Measurements from ENCODE around the gene MYH14. TPM values are rescaled to one million over a fixed set of nuclear protein-coding genes. Genes with fewer than 3 reads are reported as not detected.

MYH14 gene
- total RNA-seq, 6 donors from 2014 or later: 145 to 351 (median 208) TPM

- TF ChIP-seq, protein P1, sequence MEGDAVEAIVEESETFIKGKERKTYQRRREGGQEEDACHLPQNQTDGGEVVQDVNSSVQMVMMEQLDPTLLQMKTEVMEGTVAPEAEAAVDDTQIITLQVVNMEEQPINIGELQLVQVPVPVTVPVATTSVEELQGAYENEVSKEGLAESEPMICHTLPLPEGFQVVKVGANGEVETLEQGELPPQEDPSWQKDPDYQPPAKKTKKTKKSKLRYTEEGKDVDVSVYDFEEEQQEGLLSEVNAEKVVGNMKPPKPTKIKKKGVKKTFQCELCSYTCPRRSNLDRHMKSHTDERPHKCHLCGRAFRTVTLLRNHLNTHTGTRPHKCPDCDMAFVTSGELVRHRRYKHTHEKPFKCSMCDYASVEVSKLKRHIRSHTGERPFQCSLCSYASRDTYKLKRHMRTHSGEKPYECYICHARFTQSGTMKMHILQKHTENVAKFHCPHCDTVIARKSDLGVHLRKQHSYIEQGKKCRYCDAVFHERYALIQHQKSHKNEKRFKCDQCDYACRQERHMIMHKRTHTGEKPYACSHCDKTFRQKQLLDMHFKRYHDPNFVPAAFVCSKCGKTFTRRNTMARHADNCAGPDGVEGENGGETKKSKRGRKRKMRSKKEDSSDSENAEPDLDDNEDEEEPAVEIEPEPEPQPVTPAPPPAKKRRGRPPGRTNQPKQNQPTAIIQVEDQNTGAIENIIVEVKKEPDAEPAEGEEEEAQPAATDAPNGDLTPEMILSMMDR (IDR thresholded peaks at IDR 0.05): no peak
- TF ChIP-seq EP300 (IDR thresholded peaks at IDR 0.05) (no peak), POLR2AphosphoS5 (IDR thresholded peaks at IDR 0.05) (no peak), POLR2A (IDR thresholded peaks at IDR 0.05) (no peak)
- no peaks in the 10 kb centered on the region for H3K9me3 ChIP-seq
- 71 to 86% methylated on average over 8 of the region's 8 CpGs for WGBS, 2 donors
- H3K27me3 ChIP-seq: no peaks in the 10 kb centered on the region
- no peak overlapping the region for H3K27ac ChIP-seq
- DNase-seq: no peak
- no peaks in the 10 kb centered on the region for H3K4me1 ChIP-seq
- ATAC-seq (ENCODE audit: low FRiP score in 2 of 2): no peak
- H3K4me3 ChIP-seq: no peak overlapping the region
- H3K36me3 ChIP-seq: no peaks in the 10 kb centered on the region
Measured at GRCh38 chr19:50189331-50189730, 14.1 kb upstream of the MYH14 start.

- TF ChIP-seq, protein P1 (IDR thresholded peaks at IDR 0.05): no peak
- no peak for TF ChIP-seq POLR2A (IDR thresholded peaks at IDR 0.05)
- TF ChIP-seq POLR2AphosphoS5 (IDR thresholded peaks at IDR 0.05): no peak
- TF ChIP-seq EP300 (IDR thresholded peaks at IDR 0.05): no peak
- no peak overlapping the region for H3K27ac ChIP-seq
- no peaks in the 10 kb centered on the region for H3K36me3 ChIP-seq
- H3K4me1 ChIP-seq: no peaks in the 10 kb centered on the region
- no peaks in the 10 kb centered on the region for H3K9me3 ChIP-seq
- DNase-seq: no peak
- WGBS, 2 donors: 65 to 66% methylated on average over 8 of the region's 8 CpGs
- no peak for ATAC-seq (ENCODE audit: low FRiP score in 2 of 2)
- no peak overlapping the region for H3K4me3 ChIP-seq
- H3K27me3 ChIP-seq: no peaks in the 10 kb centered on the region
Measured at GRCh38 chr19:50190439-50190891, 13.0 kb upstream of the MYH14 start.

DNA sequence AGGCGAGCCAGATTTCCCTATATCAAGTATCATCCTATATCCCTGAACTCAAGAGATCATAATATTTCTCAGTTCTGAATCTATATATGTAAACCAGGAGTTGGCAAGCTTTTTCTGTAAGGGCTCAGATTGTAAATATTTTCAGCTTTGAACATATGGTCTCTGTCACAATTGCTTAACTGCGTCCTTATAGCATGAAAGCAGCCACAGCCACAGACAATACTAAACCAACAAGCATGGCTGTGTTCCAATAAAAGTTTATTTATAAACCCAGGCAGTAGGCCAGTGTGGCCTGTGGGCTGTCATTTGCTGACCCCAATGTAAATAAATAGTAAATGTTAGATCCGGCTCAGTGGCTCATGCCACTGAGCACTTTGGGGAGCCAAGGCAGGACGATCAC is 12.2 kb upstream of the MYH14 start:
- no peak for DNase-seq

GRCh38 chr19:50192463-50193211 is 10.8 kb upstream of the MYH14 start:
- H3K27ac ChIP-seq: no peak overlapping the region
- no peaks in the 10 kb centered on the region for H3K36me3 ChIP-seq
- H3K4me3 ChIP-seq: no peak overlapping the region
- no peak for TF ChIP-seq POLR2A (IDR thresholded peaks at IDR 0.05)
- TF ChIP-seq, protein P1 (IDR thresholded peaks at IDR 0.05): no peak
- TF ChIP-seq EP300 (IDR thresholded peaks at IDR 0.05): no peak
- no peak for TF ChIP-seq POLR2AphosphoS5 (IDR thresholded peaks at IDR 0.05)
- ATAC-seq (ENCODE audit: low FRiP score in 2 of 2) (no peak), DNase-seq (no peak)
- 75 to 79% methylated on average over 13 of the region's 13 CpGs for WGBS, 2 donors
- no peaks in the 10 kb centered on the region for H3K27me3 ChIP-seq
- H3K9me3 ChIP-seq: no peaks in the 10 kb centered on the region
- no peaks in the 10 kb centered on the region for H3K4me1 ChIP-seq

More for the DNA sequence above, 12.2 kb upstream of the MYH14 start:
- Histone ChIP-seq H3K4me1 (no peaks in the 10 kb centered on the region), H3K9me3 (no peaks in the 10 kb centered on the region), H3K27me3 (no peaks in the 10 kb centered on the region), H3K27ac (no peak overlapping the region), H3K4me3 (no peak overlapping the region), H3K36me3 (no peaks in the 10 kb centered on the region)
- TF ChIP-seq EP300 (IDR thresholded peaks at IDR 0.05) (no peak), POLR2A (IDR thresholded peaks at IDR 0.05) (no peak), POLR2AphosphoS5 (IDR thresholded peaks at IDR 0.05) (no peak)
- TF ChIP-seq, protein P1 (IDR thresholded peaks at IDR 0.05): no peak
- ATAC-seq (ENCODE audit: low FRiP score in 2 of 2): no peak
- 28 to 58% methylated on average over 4 of the region's 4 CpGs for WGBS, 2 donors

DNA sequence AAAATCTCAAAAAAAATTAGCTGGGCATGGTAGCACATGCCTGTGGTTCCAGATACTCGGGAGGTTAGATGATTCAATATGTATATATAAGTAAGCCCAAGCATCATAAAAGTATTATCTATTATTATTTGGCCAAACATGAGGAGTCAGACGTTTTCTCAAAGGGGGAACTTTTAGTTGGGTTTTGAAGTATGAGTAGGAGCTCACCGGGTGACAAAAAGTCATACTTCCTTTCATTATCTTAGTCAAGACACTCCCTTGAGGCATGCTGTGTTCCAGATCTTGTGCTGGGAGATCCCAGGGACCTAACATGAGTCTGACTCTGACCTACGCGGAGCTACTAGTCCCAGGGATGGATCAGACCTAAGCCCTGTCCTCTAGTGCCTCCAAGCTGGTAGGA is 8.2 kb upstream of the MYH14 start:
- no peak overlapping the region for H3K27ac ChIP-seq
- no peaks in the 10 kb centered on the region for H3K27me3 ChIP-seq
- ATAC-seq (ENCODE audit: low FRiP score in 2 of 2) (no peak), DNase-seq (no peak)
- no peak overlapping the region for H3K4me3 ChIP-seq
- WGBS, 2 donors: 72 to 79% methylated on average over 5 of the region's 5 CpGs
- TF ChIP-seq EP300 (IDR thresholded peaks at IDR 0.05) (no peak), POLR2AphosphoS5 (IDR thresholded peaks at IDR 0.05) (no peak), POLR2A (IDR thresholded peaks at IDR 0.05) (no peak)
- TF ChIP-seq, protein P1 (IDR thresholded peaks at IDR 0.05): no peak
- H3K9me3 ChIP-seq: no peaks in the 10 kb centered on the region
- peaks cover 8 to 14% (median 12%) of the 10 kb centered on the region in 4 donors for H3K4me1 ChIP-seq
- no peaks in the 10 kb centered on the region for H3K36me3 ChIP-seq
